H1 (cell line): ENCODE data around the gene TBC1D22B. TPM values are rescaled to one million over a fixed set of nuclear protein-coding genes. Genes with fewer than 3 reads are reported as not detected.

Experiments used
- CTCF ChIA-PET: fragments of 300-600 bp; sonication (Branson Sonifier 250); formaldehyde crosslinking; loops from one replicate; lab custom pipeline; 2021; ENCODE audit not compliant: partially characterized antibody; lab: Charles Lee
- POLR2A ChIA-PET: fragments of 300-600 bp; sonication (Branson Sonifier 250); formaldehyde crosslinking; loops from one replicate; lab custom pipeline; 2021; ENCODE audit warnings: inconsistent platforms; ENCODE audit not compliant: partially characterized antibody; lab: Charles Lee
- DNase-seq, 2 experiments: peaks; one replicate each; pipeline versions ENCODE4 v3.0.0 to v3.0.0-alpha.2; 2010 to 2022; ENCODE audit warnings: low spot score in 2 of 2, low read depth in 1 of 2, mixed read lengths in 1 of 2
- FAIRE-seq: peaks from 2 replicates; lab custom pipeline; 2011; peaks lifted over from hg19 to GRCh38; lab: Jason Lieb, UNC
- H2AFZ ChIP-seq: 2 replicates; pipeline ENCODE4 v1.8.1; 2012; ENCODE audit warnings: low read length, inconsistent platforms
- H2AK5ac ChIP-seq: 2 replicates; pipeline ENCODE4 v1.6.1; 2013; ENCODE audit warnings: low read depth, low read length
- H2BK120ac ChIP-seq: replicated peaks from 2 replicates; pipeline ENCODE3; 2013; ENCODE audit warnings: low read depth, low read length, inconsistent platforms
- H2BK12ac ChIP-seq: 2 replicates; pipeline ENCODE4 v1.6.1; 2013; ENCODE audit warnings: low read depth, low read length
- H2BK15ac ChIP-seq: 2 replicates; pipeline ENCODE4 v1.6.1; 2013; ENCODE audit warnings: low read length
- H2BK20ac ChIP-seq: 2 replicates; pipeline ENCODE4 v1.6.1; 2013; ENCODE audit warnings: low read length
- H2BK5ac ChIP-seq: 2 replicates; pipeline ENCODE4 v1.6.1; 2013; ENCODE audit warnings: low read depth, low read length
- H3K14ac ChIP-seq: 2 replicates; pipeline ENCODE4 v1.6.1; 2013; ENCODE audit warnings: inconsistent platforms; ENCODE audit not compliant: insufficient read length
- H3K18ac ChIP-seq: 2 replicates; pipeline ENCODE4 v1.6.1; 2013; ENCODE audit warnings: low read length; ENCODE audit errors: extremely low read depth
- H3K23ac ChIP-seq: 2 replicates; pipeline ENCODE4 v1.6.1; 2013; ENCODE audit warnings: inconsistent platforms; ENCODE audit not compliant: insufficient read length
- H3K23me2 ChIP-seq: 2 replicates; pipeline ENCODE4 v1.6.1; 2013; ENCODE audit warnings: low read depth, low read length
- H3K27ac ChIP-seq: 2 replicates; pipeline ENCODE4 v1.6.1; 2011; ENCODE audit warnings: low read depth, low read length, inconsistent platforms
- H3K27me3 ChIP-seq, 4 experiments: replicated peaks in 1 of 4; 1 replicate in 1 of 4; 2 replicates in 3 of 4; pipeline versions ENCODE4 v1.6.1 to v1.8.1; 2011 to 2013; ENCODE audit warnings: low read length in 3 of 4, mild to moderate bottlenecking in 3 of 4, inconsistent platforms in 2 of 4, mixed read lengths in 2 of 4, moderate library complexity in 1 of 4; ENCODE audit not compliant: control insufficient read depth in 3 of 4, insufficient read depth in 3 of 4; ENCODE audit errors: extremely low read depth in 1 of 4
- H3K36me3 ChIP-seq, 4 experiments: 2 replicates each; pipeline versions ENCODE4 v1.6.1 to v1.8.1; 2011 to 2013; ENCODE audit warnings: mild to moderate bottlenecking in 4 of 4, low read length in 3 of 4, moderate library complexity in 2 of 4, control low read depth in 1 of 4, inconsistent platforms in 1 of 4; ENCODE audit not compliant: insufficient read depth in 4 of 4, control insufficient read depth in 2 of 4
- H3K4ac ChIP-seq: replicated peaks from 2 replicates; pipeline ENCODE3; 2013; ENCODE audit warnings: low read length, low read depth, mixed read lengths, inconsistent platforms; ENCODE audit not compliant: insufficient read length
- H3K4me1 ChIP-seq, 4 experiments: replicated peaks in 1 of 4; 1 replicate in 1 of 4; 2 replicates in 3 of 4; pipeline versions ENCODE4 v1.6.1 to v1.8.1; 2011 to 2013; ENCODE audit warnings: low read length in 3 of 4, inconsistent platforms in 2 of 4, mixed read lengths in 1 of 4; ENCODE audit not compliant: insufficient read depth in 4 of 4, control insufficient read depth in 3 of 4
- H3K4me2 ChIP-seq, 2 experiments: 2 replicates each; pipeline versions ENCODE4 v1.6.1 to v1.8.1; 2011 to 2013; ENCODE audit warnings: low read depth in 2 of 2, low read length in 2 of 2, control low read depth in 1 of 2, inconsistent platforms in 1 of 2, mild to moderate bottlenecking in 1 of 2; ENCODE audit not compliant: insufficient read depth in 1 of 2
- H3K4me3 ChIP-seq, 4 experiments: fragments of 200-600, 300-600 bp in 1 of 4; sonication (generic), shearing (Covaris generic), sonication (Bioruptor Twin) in 1 of 4; 2 replicates each; pipeline versions ENCODE4 v1.5.1 to v1.8.1; 2011 to 2016; ENCODE audit warnings: low read length in 4 of 4, low read depth in 3 of 4, control low read depth in 2 of 4, inconsistent platforms in 2 of 4, mild to moderate bottlenecking in 2 of 4, mixed read lengths in 1 of 4, moderate library complexity in 1 of 4; ENCODE audit not compliant: insufficient read depth in 2 of 4; ENCODE audit errors: extremely low read depth in 1 of 4
- H3K56ac ChIP-seq: replicated peaks from 2 replicates; pipeline ENCODE3; 2013; ENCODE audit warnings: low read depth, mild to moderate bottlenecking, mixed read lengths, low read length, inconsistent platforms; ENCODE audit not compliant: insufficient read length
- H3K79me1 ChIP-seq: 2 replicates; pipeline ENCODE4 v1.6.1; 2013; ENCODE audit warnings: low read depth, low read length, control low read depth
- H3K79me2 ChIP-seq, 2 experiments: 2 replicates each; pipeline versions ENCODE4 v1.6.1 to v1.8.1; 2012 to 2013; ENCODE audit warnings: low read length in 2 of 2, mild to moderate bottlenecking in 2 of 2, inconsistent platforms in 1 of 2; ENCODE audit not compliant: insufficient read depth in 2 of 2, control insufficient read depth in 1 of 2
- H3K9ac ChIP-seq, 4 experiments: replicated peaks in 1 of 4; 1 replicate in 1 of 4; 2 replicates in 3 of 4; pipeline versions ENCODE4 v1.6.1 to v1.8.1; 2011 to 2013; ENCODE audit warnings: low read depth in 3 of 4, low read length in 3 of 4, control low read depth in 2 of 4, mild to moderate bottlenecking in 2 of 4, moderate library complexity in 2 of 4, inconsistent platforms in 1 of 4; ENCODE audit errors: extremely low read depth in 1 of 4
- H3K9me3 ChIP-seq, 2 experiments: 2 replicates each; pipeline versions ENCODE4 v1.6.1 to v1.8.1; 2012 to 2013; ENCODE audit warnings: mild to moderate bottlenecking in 2 of 2, moderate library complexity in 2 of 2, control low read depth in 1 of 2, inconsistent platforms in 1 of 2, low read depth in 1 of 2, low read length in 1 of 2, mixed read lengths in 1 of 2; ENCODE audit not compliant: insufficient read depth in 2 of 2
- H4K20me1 ChIP-seq, 2 experiments: replicated peaks in 1 of 2; 2 replicates each; pipeline versions ENCODE3 to v1.8.1; 2011 to 2013; ENCODE audit warnings: inconsistent platforms in 2 of 2, low read length in 2 of 2, mild to moderate bottlenecking in 1 of 2; ENCODE audit not compliant: insufficient read depth in 2 of 2, control insufficient read depth in 1 of 2
- H4K5ac ChIP-seq: 2 replicates; pipeline ENCODE4 v1.6.1; 2013; ENCODE audit warnings: low read length, low read depth, mixed read lengths, inconsistent platforms; ENCODE audit not compliant: insufficient read length
- H4K8ac ChIP-seq: 2 replicates; pipeline ENCODE4 v1.8.0; 2013; ENCODE audit warnings: mild to moderate bottlenecking, moderate library complexity, low read length, inconsistent platforms; ENCODE audit not compliant: insufficient read depth; ENCODE audit errors: extremely low read depth
- H4K91ac ChIP-seq: replicated peaks from 2 replicates; pipeline ENCODE3; 2013; ENCODE audit warnings: low read length, mixed read lengths, inconsistent platforms; ENCODE audit not compliant: insufficient read length
- JUN ChIP-seq: IDR thresholded peaks from 2 replicates; pipeline ENCODE4 v1.6.1; 2011; ENCODE audit warnings: low read depth, mild to moderate bottlenecking, improper control_type of control experiment, low read length
- KDM1A ChIP-seq: fragments of 200-600, 300-600 bp; sonication (generic); IDR thresholded peaks from 2 replicates; pipeline ENCODE4 v1.7.1; 2016; ENCODE audit warnings: mild to moderate bottlenecking, low read length, borderline replicate concordance
- MAFK ChIP-seq: IDR thresholded peaks from 2 replicates; pipeline ENCODE4 v1.6.1; 2012; ENCODE audit warnings: low read depth, mild to moderate bottlenecking, improper control_type of control experiment, low read length
- SP1 ChIP-seq: IDR thresholded peaks from 2 replicates; pipeline ENCODE4 v1.6.1; 2011; ENCODE audit warnings: low read depth, low read length
- SRF ChIP-seq: IDR thresholded peaks from 2 replicates; pipeline ENCODE4 v1.6.1; 2011; ENCODE audit warnings: mild to moderate bottlenecking, low read depth, low read length, moderate library complexity
- SUZ12 ChIP-seq: fragments of 200-600 bp; sonication (generic); IDR thresholded peaks from 2 replicates; pipeline ENCODE4 v1.6.1; 2012; ENCODE audit warnings: mild to moderate bottlenecking, inconsistent platforms, low read length, moderate library complexity, mixed read lengths
- WGBS, 2 experiments: shearing (Covaris generic) in 1 of 2; methylation state at CpG; one replicate each; pipeline versions ENCODE4 v1.1.6 to v1.1.7; 2013 to 2015; ENCODE audit warnings: low lambda C conversion rate in 2 of 2, mixed read lengths in 2 of 2, inconsistent platforms in 1 of 2, low coverage in 1 of 2, missing lambda C conversion rate in 1 of 2; ENCODE audit not compliant: insufficient replicate concordance in 2 of 2, insufficient coverage in 1 of 2, insufficient read length in 1 of 2; ENCODE audit errors: extremely low coverage in 1 of 2, missing lambda C conversion rate in 1 of 2; 5-methylcytosine and 5-hydroxymethylcytosine counted together
- polyA plus RNA-seq, 7 experiments: library from polyadenylated mRNA; depleted of rRNA in 3 of 7; stranded (reverse) in 5 of 7; unstranded in 2 of 7; fragments of >200 nt in 5 of 7; fragments of 200-250 nt in 2 of 7; gene quantifications; 1 replicate in 5 of 7; 2 replicates in 1 of 7; 4 replicates in 1 of 7; pipeline versions ENCODE4 v1.2.1 to v1.2.3, GENCODE V29; 2011 to 2013; ENCODE audit warnings: missing spikeins in 2 of 7, mixed read lengths in 2 of 7
- total RNA-seq: library from RNA; stranded (reverse); fragmentation: NEBNext Ultra II Directional; extraction: Animal tissue kit (Norgen Biotek cat#: 25700); gene quantifications from 2 replicates; pipeline ENCODE4 v1.2.1, GENCODE V29; 2021

Gene TBC1D22B
- total and polyA plus RNA-seq, 2 of the 8 experiments (the other 6 are each of a cell fraction or from before 2014, with no cell fraction given), result 10.1 to 17.4 TPM

DNA sequence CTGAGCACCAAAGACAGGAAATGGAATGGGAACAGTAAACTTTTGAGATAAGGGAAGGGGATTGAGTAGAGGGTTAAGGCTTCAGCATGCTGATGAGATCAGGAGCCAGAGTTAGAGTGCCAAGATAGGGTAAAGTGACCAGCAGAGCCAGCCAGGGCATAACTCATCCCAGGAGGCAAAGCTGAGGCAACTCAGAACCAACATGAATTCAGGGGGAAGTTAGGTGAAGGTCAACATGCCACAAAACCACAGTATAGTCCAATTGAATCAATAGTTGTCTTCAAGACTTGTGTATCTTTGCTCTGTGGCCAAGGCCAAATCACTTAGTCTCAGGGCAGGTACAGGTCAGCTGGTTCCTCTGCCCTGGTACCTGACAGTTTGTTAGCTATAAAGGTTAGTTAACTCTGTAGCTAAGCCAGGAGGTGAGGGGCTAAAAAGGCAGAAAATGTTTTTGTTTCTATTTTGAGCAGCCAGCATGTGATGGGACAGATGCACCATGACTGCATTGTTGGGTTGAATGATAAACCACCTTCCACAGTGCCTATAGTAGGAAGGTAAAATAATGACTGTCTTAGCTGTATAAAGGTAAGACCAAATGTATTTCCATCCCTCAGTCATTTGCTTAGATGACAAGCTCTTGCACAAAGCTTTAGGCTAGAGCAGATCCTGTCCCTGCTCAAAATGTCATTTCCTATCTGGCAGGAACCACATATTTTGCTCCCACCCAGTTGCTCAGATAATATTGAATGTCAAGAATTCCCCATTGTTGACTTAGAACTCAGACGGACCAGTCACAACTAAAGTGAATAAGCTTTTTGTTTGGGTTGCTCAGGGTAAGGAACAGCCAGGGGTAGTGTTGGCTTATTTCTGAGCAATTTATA is 112.0 kb downstream of the TBC1D22B start:
- Histone ChIP-seq H4K5ac (no peak overlapping the region), H3K4me2 (no peak overlapping the region), H3K27ac (no peak overlapping the region), H3K4ac (no peak overlapping the region), H2BK15ac (no peak overlapping the region), H2BK20ac (no peak overlapping the region), H2BK5ac (no peak overlapping the region), H3K23ac (no peak overlapping the region), H3K23me2 (no peaks in the 10 kb centered on the region), H3K4me3 (no peak overlapping the region), H3K9ac (no peak overlapping the region), H3K79me2 (no peaks in the 10 kb centered on the region), H4K20me1 (peaks cover 0 to 4% of the 10 kb centered on the region in 2 experiments), H2AK5ac (no peak overlapping the region), H4K91ac (no peak overlapping the region), H3K9me3 (no peaks in the 10 kb centered on the region), H3K56ac (no peak overlapping the region), H2AFZ (no peak overlapping the region), H3K4me1 (no peaks in the 10 kb centered on the region), H2BK12ac (no peak overlapping the region), H3K36me3 (peaks cover 4 to 40% (median 27%) of the 10 kb centered on the region in 4 experiments; a peak in 7 of 8 replicates), H3K79me1 (no peaks in the 10 kb centered on the region; the same call in 1 of the 2 replicates), H3K27me3 (no peaks in the 10 kb centered on the region), H3K18ac (no peak overlapping the region), H4K8ac (no peak overlapping the region), H3K14ac (no peak overlapping the region), H2BK120ac (no peak overlapping the region)
- ChIA-PET POLR2A (interaction anchor here (1.0 kb wide), 1 partner anchor 15 kb away, joined by 4 read pairs; the partner anchor contains the start of gene RNF8), CTCF (interaction anchor here (0.5 to 1.4 kb wide), 3 partner anchors 11 to 1104 kb away, joined by 3 to 4 read pairs (median 3); no protein-coding TSS in a partner anchor)
- no peak for DNase-seq
- WGBS, 2 experiments, result 79% methylated on average over 1 of the region's 1 CpG; no CpG with 5 or more reads in 1 of the 2 experiments
- no peak for FAIRE-seq
- TF ChIP-seq KDM1A (no peak), JUN (no peak), MAFK (no peak), SUZ12 (no peak), SP1 (no peak), SRF (no peak)
